ENCODE measurements around the gene DNAH9.

GRCh38 chr17:11797803-11798202 is 199.5 kb downstream of the DNAH9 start:
- no peak for TF ChIP-seq REST (IDR thresholded peaks at IDR 0.05; ENCODE audit: insufficient replicate concordance, low read depth)
- TF ChIP-seq CTCF (IDR thresholded peaks at IDR 0.05; ENCODE audit: insufficient read depth, low read length), result no peak
- no peak for TF ChIP-seq POLR2AphosphoS5 (IDR thresholded peaks at IDR 0.05; ENCODE audit: low read depth)
